Spleen (tissue), 7 donors: Measurements from ENCODE around the gene PTPRM.

Source experiments
- CTCF ChIP-seq, 11 experiments: fragments of 200-600 bp in 7 of 11; fragments of 450-650 bp in 4 of 11; sonication (generic) in 4 of 11; IDR thresholded peaks in 8 of 11; conservative IDR thresholded peaks in 3 of 11; 1 replicate in 7 of 11; 2 replicates in 4 of 11; pipeline versions ENCODE4 v1.4.0 to v1.8.0; 2016 to 2021; ENCODE audit warnings: antibody characterized with exemption in 11 of 11, inconsistent platforms in 4 of 11, mild to moderate bottlenecking in 1 of 11
- POLR2A ChIP-seq, 3 donors: fragments of 450-650 bp; IDR thresholded peaks; one replicate each; pipeline ENCODE4 v1.5.1; 2017; ENCODE audit warnings: antibody characterized with exemption in 3 of 3, mild to moderate bottlenecking in 1 of 3
- POLR2AphosphoS5 ChIP-seq, 3 donors: sonication (generic); formaldehyde crosslinking; IDR thresholded peaks; one replicate each; pipeline ENCODE4 v1.5.1; 2017; ENCODE audit warnings: antibody characterized with exemption in 3 of 3
- donor health status: DM: no; HTN: no; CAD: no; lungs with moderate emphysema.
- donor health status: DM: no; HTN: no; CAD: no.
- donor health status: DM: no; HTN: no; CAD: no.

- TF ChIP-seq CTCF (IDR thresholded peaks at IDR 0.05 in 8 of 11, conservative IDR thresholded peaks at IDR 0.05 in 3 of 11) (no peak), POLR2AphosphoS5 (IDR thresholded peaks at IDR 0.05) (no peak), POLR2A (IDR thresholded peaks at IDR 0.05) (no peak)
Observed at GRCh38 chr18:7678389-7678788, 111.3 kb downstream of the PTPRM start.
